ENCODE data around the gene METRN.
"Not testable (repeated sequence)": the region's sequence is repeated elsewhere in the genome, so short reads cannot be mapped to it uniquely, and the experiment has no call there.

The METRN gene

GRCh38 chr16:740764-741505 is 26.0 kb downstream of the METRN start, which contains the start of gene CIAO3:
Gene CIAO3, minus strand, starts transcription at chr16:740997. Its CDS starts 12 bp downstream, at chr16:740985.
- peak; percentile 98 for DNase-seq (ENCODE audit: low spot score)
- TF ChIP-seq CTCF (IDR thresholded peaks at IDR 0.05; ENCODE audit: extremely low read depth, missing control alignments): peak; percentile 100

- TF ChIP-seq CTCF (IDR thresholded peaks at IDR 0.05; ENCODE audit: extremely low read depth, missing control alignments): no peak
- no peak for DNase-seq (ENCODE audit: low spot score)
Measured at GRCh38 chr16:741986-742629, 27.2 kb downstream of the METRN start.

- not testable (repeated sequence) for DNase-seq (ENCODE audit: low spot score)
Measured at GRCh38 chr16:742894-743293, 28.0 kb downstream of the METRN start.

- no peak for TF ChIP-seq CTCF (IDR thresholded peaks at IDR 0.05; ENCODE audit: extremely low read depth, missing control alignments)
- no peak for DNase-seq (ENCODE audit: low spot score)
Measured at GRCh38 chr16:743794-744500, 29.0 kb downstream of the METRN start.

GRCh38 chr16:745739-746138 is 30.8 kb downstream of the METRN start:
- TF ChIP-seq CTCF (IDR thresholded peaks at IDR 0.05; ENCODE audit: extremely low read depth, missing control alignments): peak; percentile 24
- DNase-seq (ENCODE audit: low spot score): peak; percentile 75

GRCh38 chr16:746637-747036 is 31.7 kb downstream of the METRN start:
- TF ChIP-seq CTCF (IDR thresholded peaks at IDR 0.05; ENCODE audit: extremely low read depth, missing control alignments): no peak
- DNase-seq (ENCODE audit: low spot score): no peak

GRCh38 chr16:747978-748746 is 33.2 kb downstream of the METRN start:
- DNase-seq (ENCODE audit: low spot score): no peak
- TF ChIP-seq CTCF (IDR thresholded peaks at IDR 0.05; ENCODE audit: extremely low read depth, missing control alignments): no peak
